Subcutaneous adipose tissue (tissue), 4 donors: Measurements from ENCODE around the gene CD300E. TPM values are rescaled to one million over a fixed set of nuclear protein-coding genes. Genes with fewer than 3 reads are reported as not detected.

Experiments
- total RNA-seq, 4 donors: library from RNA; depleted of rRNA; stranded (reverse); fragments of >200 nt; gene quantifications; one replicate each; pipeline ENCODE4 v1.1.0, GENCODE V29; 2016
- TF ChIP-seq, protein P1 (sequence below): fragments of 450-650 bp; IDR thresholded peaks from one replicate; pipeline ENCODE4 v1.5.1; 2016; ENCODE audit warnings: low read depth, mild to moderate bottlenecking, control low read depth, antibody characterized with exemption, moderate library complexity

Gene CD300E
- total RNA-seq, 4 donors from 2014 or later: 0.38 to 1.2 (median 1.1) TPM

DNA sequence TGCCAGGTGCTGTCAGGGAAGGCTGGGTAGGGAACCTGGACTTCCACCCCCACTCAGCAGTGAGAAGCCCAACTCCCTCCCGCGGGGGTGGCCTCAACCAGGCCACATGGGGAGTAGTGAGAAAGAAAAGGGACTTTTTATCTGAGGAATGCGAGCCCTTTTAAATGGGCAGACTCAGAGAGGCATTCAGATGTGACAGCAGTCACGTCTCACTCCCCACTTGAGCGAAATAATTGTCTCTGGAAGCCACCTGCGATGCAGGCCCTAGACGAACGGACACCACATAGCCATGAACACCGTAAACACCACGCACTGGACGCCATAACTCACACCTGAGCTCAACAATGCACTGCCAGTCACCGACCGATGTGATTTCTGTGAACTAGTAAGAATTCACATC is 11.9 kb upstream of the CD300E start:
- TF ChIP-seq, protein P1, sequence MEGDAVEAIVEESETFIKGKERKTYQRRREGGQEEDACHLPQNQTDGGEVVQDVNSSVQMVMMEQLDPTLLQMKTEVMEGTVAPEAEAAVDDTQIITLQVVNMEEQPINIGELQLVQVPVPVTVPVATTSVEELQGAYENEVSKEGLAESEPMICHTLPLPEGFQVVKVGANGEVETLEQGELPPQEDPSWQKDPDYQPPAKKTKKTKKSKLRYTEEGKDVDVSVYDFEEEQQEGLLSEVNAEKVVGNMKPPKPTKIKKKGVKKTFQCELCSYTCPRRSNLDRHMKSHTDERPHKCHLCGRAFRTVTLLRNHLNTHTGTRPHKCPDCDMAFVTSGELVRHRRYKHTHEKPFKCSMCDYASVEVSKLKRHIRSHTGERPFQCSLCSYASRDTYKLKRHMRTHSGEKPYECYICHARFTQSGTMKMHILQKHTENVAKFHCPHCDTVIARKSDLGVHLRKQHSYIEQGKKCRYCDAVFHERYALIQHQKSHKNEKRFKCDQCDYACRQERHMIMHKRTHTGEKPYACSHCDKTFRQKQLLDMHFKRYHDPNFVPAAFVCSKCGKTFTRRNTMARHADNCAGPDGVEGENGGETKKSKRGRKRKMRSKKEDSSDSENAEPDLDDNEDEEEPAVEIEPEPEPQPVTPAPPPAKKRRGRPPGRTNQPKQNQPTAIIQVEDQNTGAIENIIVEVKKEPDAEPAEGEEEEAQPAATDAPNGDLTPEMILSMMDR: no peak

DNA sequence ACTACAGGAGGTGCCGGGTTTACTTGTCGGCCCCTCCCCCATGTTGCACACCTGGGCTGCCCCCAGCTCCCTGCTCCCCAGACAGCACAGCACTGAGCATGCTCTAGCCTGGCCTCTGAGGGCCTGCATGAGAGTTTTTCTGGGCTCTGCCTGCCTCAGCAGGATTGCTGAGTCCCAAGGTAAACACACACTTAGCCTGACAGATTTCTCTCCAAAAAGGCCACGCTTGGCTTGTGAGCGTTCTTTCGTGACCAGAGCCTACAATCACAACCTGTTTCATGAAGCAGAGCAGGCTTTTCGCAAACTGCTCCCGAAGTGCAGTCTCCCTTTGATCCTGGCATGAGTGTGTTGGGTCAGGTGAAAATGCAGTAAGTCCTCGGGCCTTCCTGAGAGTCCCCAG is 9.8 kb upstream of the CD300E start:
- TF ChIP-seq, protein P1: no peak

DNA sequence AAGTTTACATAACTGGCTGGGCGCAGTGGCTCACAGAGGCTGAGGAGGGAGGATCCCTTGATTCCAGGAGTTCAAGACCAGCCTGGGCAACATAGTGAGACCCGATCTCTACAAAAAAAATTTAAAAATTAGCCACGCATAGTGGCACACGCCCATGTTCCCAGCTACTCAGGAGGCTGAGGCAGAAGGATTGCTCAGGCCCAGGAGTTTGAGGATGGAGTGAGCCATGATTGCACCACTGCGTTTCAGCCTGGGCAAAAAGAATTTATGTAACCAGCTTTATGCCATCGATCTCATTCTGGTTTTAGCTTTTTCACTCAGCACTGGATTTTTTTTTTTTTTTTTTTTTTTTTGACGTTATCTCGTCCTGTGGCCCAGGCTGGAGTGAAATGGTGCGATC is 9.1 kb upstream of the CD300E start:
- TF ChIP-seq, protein P1: no peak

DNA sequence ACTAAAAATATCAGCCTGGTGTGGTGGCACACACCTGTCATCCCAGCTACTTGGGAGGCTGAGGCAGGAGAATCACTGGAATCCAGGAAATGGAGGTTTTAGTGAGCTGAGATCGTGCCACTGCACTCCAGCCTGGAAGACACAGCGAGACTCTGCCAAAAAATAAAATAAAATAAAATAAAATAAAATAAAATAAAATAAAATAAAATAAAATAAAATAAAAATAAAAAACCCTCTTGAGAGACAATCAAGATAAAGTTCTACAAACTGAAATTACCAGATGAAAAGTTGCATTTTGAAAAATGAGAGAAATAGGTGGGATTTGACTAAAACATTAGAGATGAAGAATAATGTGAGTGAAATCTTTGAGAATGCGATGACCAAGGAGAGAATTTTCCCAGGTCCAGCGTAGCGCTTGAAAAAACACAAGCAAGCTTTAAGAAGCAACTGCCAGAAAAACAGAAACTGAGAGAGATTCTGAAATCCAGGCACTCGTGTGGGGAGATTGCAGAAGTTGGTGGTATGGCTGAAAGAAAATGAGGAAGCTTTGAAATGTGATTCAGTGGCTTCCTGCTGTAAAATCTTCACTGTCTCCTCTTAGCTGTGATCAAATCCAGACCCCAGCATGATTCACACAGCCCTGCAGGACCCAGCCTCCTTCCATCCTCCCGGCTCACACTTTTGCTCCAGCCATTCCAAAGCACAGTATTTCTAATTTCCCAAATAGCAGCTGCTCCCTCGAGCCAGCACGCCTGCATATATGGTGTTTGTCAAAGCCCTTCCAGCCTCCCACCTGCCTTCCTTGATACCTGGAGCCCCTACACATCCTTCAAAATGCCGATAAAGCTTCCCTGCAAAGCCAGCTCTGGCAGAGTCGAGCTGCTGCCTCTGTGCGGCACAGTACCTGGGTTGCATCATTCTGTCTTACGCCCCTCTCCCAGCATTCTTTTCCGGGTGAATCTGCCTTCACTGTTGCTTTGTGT is 8.2 kb upstream of the CD300E start:
- TF ChIP-seq, protein P1: no peak

DNA sequence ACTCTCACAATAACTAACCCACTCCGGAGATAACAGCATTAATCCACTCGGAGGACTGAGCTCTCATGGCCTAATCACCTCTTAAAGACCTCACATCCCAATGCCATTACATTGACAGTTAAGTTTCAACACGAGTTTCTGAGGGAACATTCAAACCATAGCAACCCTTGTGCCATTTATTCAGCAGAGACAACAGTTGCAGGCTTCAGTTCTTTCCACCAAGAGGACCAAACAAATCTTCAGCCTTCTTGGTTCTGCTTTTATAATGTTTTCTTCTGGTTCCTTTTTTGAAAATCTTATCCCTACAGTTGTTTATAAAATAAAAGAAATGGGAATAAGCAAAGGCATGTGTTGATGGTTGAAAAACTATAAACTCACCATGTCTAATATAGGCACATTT is 2.1 kb upstream of the CD300E start:
- TF ChIP-seq, protein P1: no peak

DNA sequence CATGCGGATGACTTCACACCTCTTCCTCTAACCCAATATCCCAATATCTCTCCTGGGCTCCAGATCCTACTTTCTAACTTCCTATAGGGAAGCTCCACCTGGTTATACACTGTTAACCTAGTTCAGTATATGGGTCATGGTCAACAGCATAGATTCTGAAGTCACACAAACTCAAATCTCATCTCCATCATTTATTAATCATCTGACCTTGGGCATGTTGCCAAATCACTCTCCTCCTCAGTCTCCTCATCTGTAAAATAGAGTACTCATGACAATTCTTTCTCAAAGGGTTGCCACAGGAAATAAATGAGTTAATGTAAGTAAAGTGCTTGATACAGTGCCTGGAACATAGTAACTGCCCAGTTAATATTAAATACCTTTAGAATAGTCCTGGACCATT is 593 bp upstream of the CD300E start:
- TF ChIP-seq, protein P1: no peak

DNA sequence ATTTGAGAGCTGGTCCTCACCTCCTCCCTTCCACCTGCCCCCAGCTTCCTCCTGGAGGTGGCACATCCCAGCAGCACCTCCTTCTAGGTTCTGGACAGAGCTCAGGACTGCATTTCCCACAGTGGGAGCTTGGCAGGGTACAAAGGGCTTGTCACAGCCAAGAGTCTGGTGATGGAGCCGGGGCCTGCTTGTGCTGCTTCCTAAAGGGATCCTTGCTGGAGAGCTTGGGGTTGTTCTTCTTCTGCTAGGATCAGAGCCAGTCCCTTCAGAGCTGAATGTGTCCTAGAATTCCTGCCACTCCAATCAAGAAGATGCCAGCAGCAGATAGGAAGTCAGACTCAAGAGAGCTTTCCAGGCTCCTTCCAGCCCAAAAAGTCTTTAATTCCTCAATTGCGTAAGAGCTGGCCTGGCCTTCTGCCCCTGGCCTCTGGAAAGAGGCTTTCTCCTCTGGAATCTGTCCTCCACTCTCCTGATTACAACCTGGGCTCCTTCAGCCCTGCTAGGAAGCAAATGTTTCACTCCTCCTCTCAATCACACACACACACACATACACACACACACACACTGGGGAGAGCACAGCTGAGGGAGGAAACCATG is 4.4 kb downstream of the CD300E start:
- TF ChIP-seq, protein P1: no peak
